Measurements from ENCODE around the gene YWHAH. TPM values are rescaled to one million over a fixed set of nuclear protein-coding genes. Genes with fewer than 3 reads are reported as not detected.

Gene YWHAH
- total and polyA plus RNA-seq, 8 donors = 20.5 to 284 (median 88.5) TPM

- peak; percentile 91 to 95 for DNase-seq
- Histone ChIP-seq H3K4me3 (peak overlapping the region; percentile 40 to 55 (median 47)), H3K27ac (peak overlapping the region in 2 of 5 donors; percentile 49 to 63), H3K9me3 (no peaks in the 10 kb centered on the region), H3K4me1 (peaks cover 6 to 16% (median 15%) of the 10 kb centered on the region in 4 donors), H3K36me3 (no peaks in the 10 kb centered on the region), H3K27me3 (no peaks in the 10 kb centered on the region)
- TF ChIP-seq EP300 (IDR thresholded peaks at IDR 0.05) = no peak
- no peak for TF ChIP-seq POLR2A (IDR thresholded peaks at IDR 0.05)
- TF ChIP-seq, protein P1, sequence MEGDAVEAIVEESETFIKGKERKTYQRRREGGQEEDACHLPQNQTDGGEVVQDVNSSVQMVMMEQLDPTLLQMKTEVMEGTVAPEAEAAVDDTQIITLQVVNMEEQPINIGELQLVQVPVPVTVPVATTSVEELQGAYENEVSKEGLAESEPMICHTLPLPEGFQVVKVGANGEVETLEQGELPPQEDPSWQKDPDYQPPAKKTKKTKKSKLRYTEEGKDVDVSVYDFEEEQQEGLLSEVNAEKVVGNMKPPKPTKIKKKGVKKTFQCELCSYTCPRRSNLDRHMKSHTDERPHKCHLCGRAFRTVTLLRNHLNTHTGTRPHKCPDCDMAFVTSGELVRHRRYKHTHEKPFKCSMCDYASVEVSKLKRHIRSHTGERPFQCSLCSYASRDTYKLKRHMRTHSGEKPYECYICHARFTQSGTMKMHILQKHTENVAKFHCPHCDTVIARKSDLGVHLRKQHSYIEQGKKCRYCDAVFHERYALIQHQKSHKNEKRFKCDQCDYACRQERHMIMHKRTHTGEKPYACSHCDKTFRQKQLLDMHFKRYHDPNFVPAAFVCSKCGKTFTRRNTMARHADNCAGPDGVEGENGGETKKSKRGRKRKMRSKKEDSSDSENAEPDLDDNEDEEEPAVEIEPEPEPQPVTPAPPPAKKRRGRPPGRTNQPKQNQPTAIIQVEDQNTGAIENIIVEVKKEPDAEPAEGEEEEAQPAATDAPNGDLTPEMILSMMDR (IDR thresholded peaks at IDR 0.05) = peak in 5 of 7 experiments; percentile 71 to 92 (median 88)
- peak in 1 of 3 donors; percentile 61 for TF ChIP-seq POLR2AphosphoS5 (IDR thresholded peaks at IDR 0.05)
- 15 to 24% (median 18%) methylated on average over 34 to 55 of the region's 55 CpGs for WGBS, 5 donors
- intact Hi-C loops (cut with DNase I; ENCODE audit: low total_unique reads) = no loop called here
These were observed 26.4 kb downstream of the YWHAH start for GRCh38 chr22:31970490-31971444.

DNA sequence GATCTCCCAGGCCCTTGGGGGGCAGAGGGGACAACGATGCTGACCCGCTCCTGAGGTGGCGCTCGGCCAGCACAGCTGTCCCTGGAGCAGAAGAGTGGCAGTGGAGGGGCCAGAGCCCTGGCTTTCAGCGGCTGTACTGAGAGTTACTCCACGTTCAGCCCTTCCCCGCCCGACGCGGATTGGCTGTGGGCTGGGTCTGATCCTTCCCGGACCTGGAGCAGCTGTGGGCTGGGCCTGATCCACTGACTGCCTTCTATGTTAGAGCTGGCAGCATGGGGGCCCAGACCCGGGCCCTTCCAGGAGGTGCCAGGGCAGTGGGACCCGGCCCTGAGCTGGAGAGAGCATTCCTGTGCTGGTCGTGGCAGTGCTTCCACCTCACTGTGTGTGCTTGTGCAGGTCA lies 27.8 kb downstream of the YWHAH start:
- H3K4me3 ChIP-seq = no peak overlapping the region
- peaks cover 6 to 16% (median 15%) of the 10 kb centered on the region in 4 donors for H3K4me1 ChIP-seq
- no peak for DNase-seq
- TF ChIP-seq, protein P1 (IDR thresholded peaks at IDR 0.05) = no peak
- TF ChIP-seq POLR2AphosphoS5 (IDR thresholded peaks at IDR 0.05) = no peak
- no peak for TF ChIP-seq POLR2A (IDR thresholded peaks at IDR 0.05)
- no peaks in the 10 kb centered on the region for H3K27me3 ChIP-seq
- no peak overlapping the region for H3K27ac ChIP-seq
- no peaks in the 10 kb centered on the region for H3K36me3 ChIP-seq
- intact Hi-C loops (cut with DNase I; ENCODE audit: low total_unique reads) = no loop called here
- WGBS, 5 donors = 63 to 76% (median 66%) methylated on average over 4 to 14 of the region's 14 CpGs
- no peaks in the 10 kb centered on the region for H3K9me3 ChIP-seq

DNA sequence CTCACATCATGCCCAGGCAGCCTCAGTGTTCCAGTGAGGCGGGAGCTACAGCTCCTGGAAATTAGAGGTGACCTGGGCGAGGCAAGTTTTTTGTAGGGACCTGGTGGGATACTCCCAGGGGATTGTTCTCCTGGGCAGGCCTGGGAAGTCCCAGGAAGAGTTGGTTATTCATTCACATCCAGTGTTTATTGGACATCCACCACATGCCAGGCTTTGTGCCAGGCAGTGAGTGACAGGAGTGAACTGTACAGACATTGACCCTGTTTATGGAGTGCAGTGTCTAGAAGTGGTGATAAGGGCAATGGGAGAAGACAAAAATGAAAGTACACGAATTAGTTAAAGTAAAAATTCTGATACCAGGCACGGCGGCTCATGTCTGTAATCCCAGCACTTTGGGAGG lies 29.4 kb downstream of the YWHAH start:
- no peaks in the 10 kb centered on the region for H3K36me3 ChIP-seq
- no peaks in the 10 kb centered on the region for H3K9me3 ChIP-seq
- 59 to 71% (median 69%) methylated on average over 5 of the region's 5 CpGs for WGBS, 5 donors
- no peak for DNase-seq
- intact Hi-C loops (cut with DNase I; ENCODE audit: low total_unique reads) = no loop called here
- H3K4me1 ChIP-seq = peaks cover 6 to 16% (median 15%) of the 10 kb centered on the region in 4 donors
- no peaks in the 10 kb centered on the region for H3K27me3 ChIP-seq
- H3K27ac ChIP-seq = no peak overlapping the region
- H3K4me3 ChIP-seq = no peak overlapping the region
- no peak for TF ChIP-seq EP300 (IDR thresholded peaks at IDR 0.05)
- TF ChIP-seq, protein P1 (IDR thresholded peaks at IDR 0.05) = no peak
- TF ChIP-seq POLR2A (IDR thresholded peaks at IDR 0.05) = no peak
- no peak for TF ChIP-seq POLR2AphosphoS5 (IDR thresholded peaks at IDR 0.05)

GRCh38 chr22:31977141-31977841 lies 33.0 kb downstream of the YWHAH start:
- no peak overlapping the region for H3K27ac ChIP-seq

More at GRCh38 chr22:31977141-31977841, 33.0 kb downstream of the YWHAH start:
- peak; percentile 87 to 90 for DNase-seq
- no peaks in the 10 kb centered on the region for H3K9me3 ChIP-seq
- no peaks in the 10 kb centered on the region for H3K27me3 ChIP-seq
- 6 to 14% (median 9%) methylated on average over 9 of the region's 9 CpGs for WGBS, 5 donors
- no peaks in the 10 kb centered on the region for H3K36me3 ChIP-seq
- H3K4me3 ChIP-seq = no peak overlapping the region
- intact Hi-C loops (cut with DNase I; ENCODE audit: low total_unique reads) = no loop called here
- no peaks in the 10 kb centered on the region for H3K4me1 ChIP-seq
- TF ChIP-seq EP300 (IDR thresholded peaks at IDR 0.05) (no peak), POLR2AphosphoS5 (IDR thresholded peaks at IDR 0.05) (peak in 1 of 3 donors; percentile 13), POLR2A (IDR thresholded peaks at IDR 0.05) (no peak)
- TF ChIP-seq, protein P1 (IDR thresholded peaks at IDR 0.05) = peak in 5 of 7 experiments; percentile 49 to 76 (median 62)

Measured in stomach (tissue), 9 donors.